GM12873 (cell line): Measurements from ENCODE around the gene PLEKHA8.

Source experiments
- CTCF ChIP-seq: IDR thresholded peaks from 2 replicates; pipeline ENCODE4 v1.5.1; 2012; ENCODE audit warnings: low read depth, mild to moderate bottlenecking, moderate library complexity, low read length, control low read depth; ENCODE audit not compliant: insufficient read depth; ENCODE audit errors: missing control alignments

Gene PLEKHA8

GRCh38 chr7:30104157-30104556 is 75.9 kb downstream of the PLEKHA8 start:
- TF ChIP-seq CTCF, result no peak

- no peak for TF ChIP-seq CTCF
Measured at GRCh38 chr7:30112103-30112713, 84.0 kb downstream of the PLEKHA8 start.

- TF ChIP-seq CTCF, result no peak
Measured at GRCh38 chr7:30113144-30113543, 84.9 kb downstream of the PLEKHA8 start.

GRCh38 chr7:30114536-30115238 is 86.5 kb downstream of the PLEKHA8 start:
- no peak for TF ChIP-seq CTCF

GRCh38 chr7:30115709-30116297 is 87.6 kb downstream of the PLEKHA8 start:
- no peak for TF ChIP-seq CTCF

GRCh38 chr7:30116771-30117170 is 88.6 kb downstream of the PLEKHA8 start:
- no peak for TF ChIP-seq CTCF

GRCh38 chr7:30117896-30118295 is 89.7 kb downstream of the PLEKHA8 start:
- TF ChIP-seq CTCF, result no peak
